HG03097 (cell line): ENCODE results near the gene ADRA2B.
"Not testable (repeated sequence)": the region's sequence is repeated elsewhere in the genome, so short reads cannot be mapped to it uniquely, and the experiment has no call there.

Experiments used
- ATAC-seq: cut with Tn5 transposase; IDR thresholded peaks from one replicate; pipeline ENCODE4 v1.9.1; 2021; ENCODE audit not compliant: unreplicated experiment, low FRiP score

The ADRA2B gene

GRCh38 chr2:96091141-96091710 lies 25.1 kb downstream of the ADRA2B start:
- no peak for ATAC-seq

GRCh38 chr2:96090196-96090926 lies 26.0 kb downstream of the ADRA2B start:
- no peak for ATAC-seq

- no peak for ATAC-seq
Measured at GRCh38 chr2:96089356-96090195, 26.8 kb downstream of the ADRA2B start.

- ATAC-seq, result no peak
Measured at GRCh38 chr2:96088340-96089335, 27.7 kb downstream of the ADRA2B start.

GRCh38 chr2:96087130-96087529 lies 29.2 kb downstream of the ADRA2B start:
- no peak for ATAC-seq

- ATAC-seq, result no peak
Measured at GRCh38 chr2:96085541-96086355, 30.6 kb downstream of the ADRA2B start.

GRCh38 chr2:96084858-96085518 lies 31.4 kb downstream of the ADRA2B start:
- not testable (repeated sequence) for ATAC-seq

- ATAC-seq, result no peak
Measured at GRCh38 chr2:96083989-96084857, 32.1 kb downstream of the ADRA2B start.

- no peak for ATAC-seq
Measured at GRCh38 chr2:96083064-96083939, 33.1 kb downstream of the ADRA2B start.

GRCh38 chr2:96082211-96083063 lies 33.9 kb downstream of the ADRA2B start:
- ATAC-seq, result no peak

GRCh38 chr2:96081042-96081441 lies 35.3 kb downstream of the ADRA2B start:
- ATAC-seq, result no peak

GRCh38 chr2:96075199-96075771 lies 41.1 kb downstream of the ADRA2B start:
- ATAC-seq, result no peak

- no peak for ATAC-seq
Measured at GRCh38 chr2:96074156-96074555, 42.2 kb downstream of the ADRA2B start.

- no peak for ATAC-seq
Measured at GRCh38 chr2:96073170-96073775, 43.1 kb downstream of the ADRA2B start.

- no peak for ATAC-seq
Measured at GRCh38 chr2:96072746-96073145, 43.6 kb downstream of the ADRA2B start.
